Hair follicle dermal papilla cell (primary cell): ENCODE measurements around the gene YIPF4. TPM values are rescaled to one million over a fixed set of nuclear protein-coding genes. Genes with fewer than 3 reads are reported as not detected.

Source experiments
- total RNA-seq: library from RNA; depleted of rRNA; stranded (reverse); fragments of >200 nt; gene quantifications from 2 replicates; pipeline ENCODE4 v1.2.3, GENCODE V29; 2012

The YIPF4 gene
- 16.2 and 19.3 TPM in 2 replicates for total RNA-seq

GRCh38 chr2:32277674-32278477 lies at the start of gene YIPF4:
Gene YIPF4 (plus strand): TSS chr2:32277904. CDS start chr2:32278156, 252 bp downstream.

GRCh38 chr2:32264422-32265105 lies 13.1 kb upstream of the YIPF4 start, which contains the start of gene NLRC4:
Gene NLRC4 (minus strand): TSS chr2:32264886. CDS start chr2:32256775, 8,111 bp downstream.

DNA sequence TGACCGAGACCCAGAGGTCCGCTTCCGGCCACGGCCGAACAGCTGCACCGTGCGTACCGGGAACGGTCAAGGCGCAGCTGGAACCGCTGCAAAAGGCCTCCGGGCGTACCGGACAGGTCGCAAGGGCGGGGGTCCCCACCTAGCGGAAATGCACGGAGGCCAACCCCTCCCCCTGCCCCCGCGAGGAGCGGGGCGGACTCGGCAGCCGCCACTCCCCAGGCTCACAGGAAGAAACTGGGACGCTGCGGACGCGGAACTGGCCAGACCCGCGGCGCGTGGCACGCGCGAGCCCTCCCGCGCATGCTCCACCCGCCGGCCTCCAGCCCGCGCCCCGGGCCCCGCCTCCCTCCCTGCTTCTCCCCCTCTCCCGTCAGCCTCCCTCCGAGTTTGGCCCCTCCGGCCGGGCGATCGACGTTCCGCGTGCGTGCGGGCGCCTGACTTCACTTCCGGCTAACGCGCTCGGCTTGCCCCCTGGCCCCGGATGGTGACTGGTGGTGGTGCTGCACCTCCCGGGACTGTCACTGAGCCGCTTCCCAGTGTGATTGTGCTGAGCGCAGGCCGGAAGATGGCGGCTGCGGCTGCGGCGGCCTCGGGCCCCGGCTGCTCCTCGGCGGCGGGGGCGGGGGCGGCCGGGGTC lies 79.1 kb downstream of the YIPF4 start, which contains the start of gene BIRC6:
Gene BIRC6 (plus strand): TSS at position 343 of the 637 bp plus-strand sequence. CDS start 139 bp downstream, at position 482.

Other genes with a start within 250 kb of the YIPF4 start
- 28.6 and 39.7 TPM in 2 replicates for gene DPY30, start 238.1 kb upstream of the YIPF4 start, total RNA-seq
- 18.7 and 19.4 TPM in 2 replicates for gene SPAST, start 214.3 kb upstream of the YIPF4 start, total RNA-seq
- 29.1 and 32.0 TPM in 2 replicates for gene SLC30A6, start 112.0 kb upstream of the YIPF4 start, total RNA-seq
- gene NLRC4, start 13.0 kb upstream of the YIPF4 start, total RNA-seq: not detected in 2 replicates
- 169 and 221 TPM in 2 replicates for gene BIRC6, start 79.1 kb downstream of the YIPF4 start, total RNA-seq